Right hindlimb (tissue), 1 donor: ENCODE data around the gene RELL2.

Source experiments
- DNase-seq: peaks from one replicate; pipeline ENCODE4 v3.0.0-alpha.2; 2018

Gene RELL2

DNA sequence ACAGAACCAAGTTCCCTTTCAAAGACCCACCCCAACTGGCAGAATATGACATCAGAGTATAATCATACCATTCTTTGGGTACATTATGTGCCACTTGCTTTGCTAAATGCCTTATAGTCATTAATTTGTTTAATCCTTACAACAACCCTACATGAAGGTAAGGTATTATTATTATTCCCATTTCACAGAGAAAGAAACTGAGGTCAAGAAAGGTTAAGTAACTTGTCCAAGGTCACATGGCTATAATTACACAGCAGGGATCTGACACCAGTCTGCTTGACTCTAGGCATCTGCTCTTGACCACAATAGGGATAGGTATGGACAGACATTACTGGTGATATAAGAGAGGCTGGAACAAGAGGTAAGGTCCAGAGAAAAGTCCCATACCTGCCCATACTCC lies 13.2 kb downstream of the RELL2 start:
- no peak for DNase-seq

- peak; percentile 92 for DNase-seq
Measured at GRCh38 chr5:141650851-141651727, 14.3 kb downstream of the RELL2 start, which contains the start of gene FCHSD1. Gene FCHSD1 (minus strand): TSS chr5:141651418. CDS start chr5:141651368, 50 bp downstream.

DNA sequence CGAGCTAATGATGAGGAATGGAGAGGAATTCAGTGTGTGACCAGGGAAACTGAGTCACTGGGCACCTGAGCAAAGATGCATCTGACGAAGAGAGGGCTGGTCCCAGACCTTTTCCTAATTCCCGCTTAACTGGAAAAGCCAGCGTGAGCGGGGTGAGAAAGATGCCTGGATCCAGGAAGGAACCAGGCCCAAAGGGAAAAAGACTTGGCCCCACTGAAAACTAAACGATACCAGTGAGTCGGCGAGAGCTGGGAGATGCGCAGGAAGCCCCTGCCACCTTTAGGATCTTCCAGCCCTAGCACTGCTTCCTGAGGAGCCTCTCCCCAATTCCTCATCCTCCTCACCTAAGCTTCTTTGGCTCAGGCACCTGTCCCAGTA lies 14.9 kb downstream of the RELL2 start:
- no peak for DNase-seq

DNA sequence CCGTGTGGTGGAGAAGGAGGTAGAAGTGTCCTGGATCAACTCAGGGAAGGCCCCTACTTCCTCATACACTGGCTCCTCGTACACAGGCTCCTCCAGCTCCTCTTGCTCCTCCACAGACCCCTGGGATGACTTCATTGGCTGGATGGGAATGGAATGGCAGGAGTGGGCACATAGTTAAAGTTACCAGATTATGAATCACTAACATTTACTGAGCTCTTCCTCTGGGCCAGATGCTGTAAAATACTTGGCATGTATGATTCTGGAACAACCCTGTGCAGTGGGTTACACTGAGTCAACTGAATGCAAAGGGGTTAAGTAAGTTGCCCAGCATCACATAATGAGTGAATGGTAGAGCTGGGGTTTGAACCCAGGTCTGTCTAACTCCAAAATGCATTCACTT lies 17.5 kb downstream of the RELL2 start:
- DNase-seq, result no peak

DNA sequence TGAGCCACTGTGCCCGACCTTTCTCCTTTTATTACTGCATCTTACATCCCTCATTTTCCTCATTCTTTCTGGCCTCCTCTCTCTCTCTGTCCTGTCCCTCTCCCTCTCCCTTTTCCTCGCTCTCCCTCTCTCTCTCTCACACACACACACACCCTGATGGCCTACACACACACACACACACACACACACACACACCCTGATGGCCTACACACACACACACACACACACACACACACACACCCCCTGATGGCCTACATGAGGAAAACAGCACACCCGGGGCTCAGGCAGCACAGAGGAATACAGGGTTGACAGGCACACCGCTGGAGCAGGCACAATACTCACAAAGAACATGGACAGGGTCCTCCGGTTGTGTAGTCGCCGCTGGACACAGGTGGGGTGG lies 18.2 kb downstream of the RELL2 start:
- DNase-seq, result no peak

- DNase-seq, result no peak
Measured at GRCh38 chr5:141656396-141656795, 19.6 kb downstream of the RELL2 start.

- DNase-seq, result no peak
Measured at GRCh38 chr5:141657404-141657803, 20.6 kb downstream of the RELL2 start.

GRCh38 chr5:141657937-141658545 lies 21.2 kb downstream of the RELL2 start:
- DNase-seq, result no peak

DNA sequence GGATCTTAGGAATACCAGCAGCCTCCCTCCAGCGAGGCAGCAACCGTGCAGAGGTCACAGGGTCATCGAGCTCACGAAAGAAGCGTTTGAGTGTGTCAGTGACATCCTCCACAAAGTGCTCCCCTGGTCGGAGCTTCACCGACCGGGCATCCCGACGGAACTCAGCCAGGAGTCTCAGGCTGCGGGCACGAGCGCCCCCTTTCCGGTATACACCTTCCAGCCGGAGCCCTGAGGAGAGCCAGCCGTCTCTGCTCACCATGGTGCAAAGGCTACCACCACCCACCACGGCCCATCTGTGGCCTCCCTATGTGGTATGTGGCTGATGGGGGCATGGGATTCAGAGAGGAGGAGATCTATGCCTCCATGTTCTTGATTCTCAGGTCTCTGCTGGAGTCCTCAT lies 25.2 kb downstream of the RELL2 start:
- no peak for DNase-seq

DNA sequence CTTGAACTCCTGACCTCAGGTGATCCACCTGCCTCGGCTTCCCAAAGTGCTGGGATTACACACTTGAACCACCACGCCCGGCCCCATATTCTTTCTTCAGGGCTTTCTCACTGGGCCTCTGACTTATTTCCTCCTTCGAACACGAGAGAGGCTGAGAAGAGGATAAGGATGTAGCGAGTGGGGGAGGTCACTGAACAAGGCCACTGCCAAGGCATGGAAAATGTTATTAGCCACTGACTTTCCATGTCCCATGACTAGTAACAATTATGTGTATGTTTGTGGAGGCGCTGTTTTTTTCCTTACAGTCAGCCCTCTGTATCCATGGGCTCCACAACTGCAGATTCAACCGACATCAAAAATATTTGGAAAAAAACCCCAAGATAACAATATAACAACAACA lies 26.7 kb downstream of the RELL2 start:
- no peak for DNase-seq

DNA sequence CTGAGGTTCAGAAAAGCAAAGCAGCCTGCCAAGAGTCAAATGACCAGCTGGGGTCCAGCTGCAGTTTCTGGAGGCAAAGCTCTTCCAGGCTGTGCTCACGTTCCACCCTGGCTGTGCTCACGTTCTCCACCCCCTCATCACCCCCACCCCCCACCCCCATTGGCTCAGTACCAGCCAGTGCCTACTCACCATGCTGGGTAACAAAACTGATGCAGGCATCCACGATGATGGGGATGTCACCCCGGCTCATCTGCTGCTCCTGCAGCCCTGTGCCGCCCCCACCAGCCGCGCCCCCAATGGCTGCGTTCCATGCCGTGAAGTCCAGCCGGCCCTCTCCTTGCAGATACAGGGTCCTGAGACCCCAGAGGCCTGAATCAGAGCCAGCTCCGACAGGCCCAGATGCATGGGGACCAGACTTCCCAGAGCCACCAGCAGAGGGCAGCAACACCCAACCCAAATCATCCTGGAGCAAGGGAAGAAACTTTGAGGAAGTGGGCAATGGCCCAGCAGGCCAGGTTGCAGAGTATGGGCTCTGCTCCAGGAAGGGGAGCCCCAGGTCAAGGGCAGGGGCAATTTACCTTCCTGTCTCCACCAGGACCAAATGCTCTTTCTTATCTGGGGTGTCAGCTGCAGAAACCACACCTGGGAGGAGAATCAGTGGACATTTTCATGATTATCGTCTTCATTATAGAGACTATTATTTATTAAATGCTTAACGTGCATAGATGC lies 28.1 kb downstream of the RELL2 start:
- peak; percentile 65 for DNase-seq

GRCh38 chr5:141665995-141666940 lies 29.5 kb downstream of the RELL2 start:
- DNase-seq, result no peak

DNA sequence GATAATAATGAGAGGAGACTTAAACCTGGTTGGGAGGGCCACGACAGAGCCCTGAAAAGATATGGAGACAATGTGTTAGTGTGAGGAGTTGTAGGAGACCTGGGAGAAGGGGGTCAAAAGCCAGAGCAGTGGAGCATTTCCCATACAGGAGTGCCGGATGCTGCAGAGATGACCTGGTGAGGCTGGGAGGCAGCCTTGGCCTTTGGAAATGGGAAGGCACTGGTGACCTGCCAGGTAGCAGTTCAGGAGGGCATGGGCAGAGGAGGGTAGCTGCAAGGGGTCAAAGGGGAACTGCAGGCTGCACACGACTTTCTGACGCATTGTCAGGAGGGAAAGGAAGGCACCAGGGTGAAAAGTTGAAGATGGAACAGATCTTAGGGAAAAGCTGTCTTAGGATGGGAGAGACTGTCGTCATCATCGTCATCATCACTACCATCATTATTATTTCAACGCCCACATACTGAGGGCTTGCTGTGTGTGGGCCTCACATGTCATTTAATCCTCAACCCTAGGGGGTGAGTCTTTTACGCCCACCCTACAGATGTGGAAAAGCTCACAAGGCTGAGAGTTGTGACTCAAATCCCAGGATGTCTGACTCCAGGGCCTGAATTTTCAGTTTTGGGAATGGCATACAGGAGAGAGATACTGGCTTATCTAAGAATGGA lies 31.9 kb downstream of the RELL2 start:
- no peak for DNase-seq

DNA sequence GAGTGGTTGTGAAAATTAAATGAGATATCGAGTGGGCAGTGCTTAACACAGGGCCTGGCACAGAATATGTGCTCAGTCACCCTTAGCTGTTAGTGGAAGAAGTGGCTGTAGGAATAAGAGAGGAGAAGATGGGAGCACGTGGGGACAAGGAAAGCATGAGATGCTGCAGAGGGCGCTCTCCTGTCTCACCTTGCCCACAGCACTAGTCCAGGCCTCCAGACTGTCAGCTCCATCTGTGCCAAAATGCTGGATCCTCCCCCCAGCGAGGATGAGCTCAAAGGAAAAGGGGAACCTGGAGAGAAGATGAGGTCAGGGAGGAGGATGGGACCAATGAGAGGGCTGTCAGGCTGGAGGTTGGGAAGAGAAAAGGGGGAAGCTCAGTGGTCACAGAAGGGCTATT lies 32.7 kb downstream of the RELL2 start:
- DNase-seq, result no peak

DNA sequence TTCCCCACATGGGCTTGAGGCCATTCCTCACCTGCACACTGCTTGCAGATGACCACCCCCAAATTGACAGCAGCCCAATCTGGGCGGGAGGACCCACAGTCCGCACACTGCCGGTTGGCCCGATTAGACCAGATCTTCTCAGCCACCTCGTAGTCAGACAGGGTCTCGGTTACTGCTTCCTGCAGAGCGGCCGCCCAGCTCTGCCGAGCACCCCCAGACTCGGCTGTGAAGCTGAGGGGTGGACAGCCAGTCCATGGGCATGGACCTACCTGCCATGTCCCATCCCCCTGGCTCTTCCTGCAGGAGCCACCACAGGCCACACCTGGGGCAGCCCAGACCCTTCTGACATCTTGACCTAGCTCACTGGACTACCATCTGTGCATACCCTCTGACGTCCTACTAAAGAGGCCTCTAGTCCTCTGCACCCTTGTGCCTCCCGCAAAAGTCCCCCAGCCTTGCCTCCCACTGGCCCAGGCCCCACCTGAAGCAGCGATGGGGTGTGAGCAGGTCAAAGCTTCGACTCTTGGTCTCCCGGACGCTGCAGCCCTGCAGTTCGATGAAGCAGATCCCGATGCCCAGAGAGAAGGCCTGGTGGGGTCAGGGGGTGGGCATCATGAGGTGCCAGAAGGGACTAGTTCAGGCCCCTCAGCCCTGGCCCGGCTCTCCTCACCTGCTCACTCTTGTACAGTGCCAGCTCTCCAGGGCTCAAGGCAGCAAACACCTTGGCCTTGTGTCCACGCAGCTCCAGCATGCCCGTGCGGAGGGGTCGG lies 35.5 kb downstream of the RELL2 start:
- no peak for DNase-seq

- DNase-seq, result no peak
Measured at GRCh38 chr5:141672841-141673813, 36.3 kb downstream of the RELL2 start.

- no peak for DNase-seq
Measured at GRCh38 chr5:141674747-141675146, 38.0 kb downstream of the RELL2 start.

GRCh38 chr5:141675672-141676071 lies 38.9 kb downstream of the RELL2 start:
- DNase-seq, result no peak

DNA sequence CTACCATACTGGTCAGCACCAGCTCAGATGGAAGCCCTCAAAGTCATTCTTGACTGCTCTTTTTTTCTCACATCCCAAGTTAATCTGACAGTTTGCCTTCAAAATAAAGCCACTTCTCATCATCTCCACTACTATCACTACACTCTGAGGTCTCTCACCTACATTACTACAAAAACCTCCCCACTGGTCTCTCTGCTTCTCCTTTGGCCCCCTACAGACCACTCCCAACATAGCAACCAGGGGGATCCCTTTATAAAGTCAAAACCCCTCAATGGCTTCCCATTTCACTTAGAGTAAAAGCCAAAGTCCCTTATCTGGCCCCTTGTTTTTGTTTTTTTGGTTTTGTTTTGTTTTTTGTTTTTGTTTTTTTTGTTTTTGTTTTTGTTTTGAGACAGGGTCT lies 40.6 kb downstream of the RELL2 start:
- DNase-seq, result no peak

DNA sequence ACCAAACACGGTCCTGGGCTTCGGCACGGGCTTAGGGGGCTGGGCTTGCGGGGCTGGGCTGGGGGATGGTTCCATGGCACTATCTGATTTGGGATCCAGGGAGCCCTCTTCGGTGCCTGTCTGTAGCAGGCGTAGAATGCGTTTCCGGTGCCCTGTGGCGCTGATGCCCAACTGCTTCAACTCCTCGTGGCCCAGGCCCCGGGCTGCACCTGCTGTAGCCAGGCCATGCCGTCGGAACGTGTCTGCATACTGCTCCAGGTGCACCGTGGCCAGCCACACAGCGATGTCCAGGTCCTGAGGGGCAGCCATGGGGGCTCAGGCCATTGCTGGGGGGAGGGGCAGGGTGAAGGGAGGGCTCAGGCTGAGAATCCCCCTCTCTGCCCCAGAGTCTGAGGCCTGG lies 43.4 kb downstream of the RELL2 start:
- no peak for DNase-seq
